ENCODE data around the gene CCDC157. TPM values are rescaled to one million over a fixed set of nuclear protein-coding genes. Genes with fewer than 3 reads are reported as not detected.
"Not testable (repeated sequence)": the region's sequence is repeated elsewhere in the genome, so short reads cannot be mapped to it uniquely, and the experiment has no call there.

Gene CCDC157
- total RNA-seq, 1 experiment from 2014 or later: 0.82 TPM

DNA sequence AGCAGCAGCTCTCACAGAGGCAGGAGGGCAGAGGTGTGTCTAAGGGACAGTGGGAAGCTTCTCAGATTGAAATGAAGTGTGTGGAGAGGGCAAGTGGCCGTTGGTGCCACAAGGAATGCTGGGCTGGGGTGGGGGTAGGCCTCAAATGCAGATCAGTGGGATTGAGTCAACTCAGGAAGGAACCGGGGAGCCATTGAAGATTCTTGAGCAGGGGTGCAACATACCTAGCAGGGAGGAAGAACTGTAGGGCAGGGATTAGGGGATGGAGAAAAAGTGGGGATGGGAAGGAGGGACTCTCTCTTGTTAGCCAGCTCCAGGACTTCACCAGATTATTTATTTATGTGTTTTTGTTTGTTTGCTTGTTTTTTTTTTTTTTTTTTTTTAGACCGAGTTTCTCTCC, 37.1 kb downstream of the CCDC157 start:
- Histone ChIP-seq H3K9ac (ENCODE audit: low read length) (no peak overlapping the region), H2AFZ (ENCODE audit: low read length) (peak overlapping the region; percentile 66; the same call in 1 of the 2 replicates), H3K27me3 (ENCODE audit: low read length) (no peaks in the 10 kb centered on the region), H3K9me2 (replicated peaks; ENCODE audit: insufficient read depth, low read length) (no peaks in the 10 kb centered on the region), H3K36me3 (ENCODE audit: insufficient read depth, low read length) (no peaks in the 10 kb centered on the region), H4K20me1 (ENCODE audit: insufficient read depth, low read depth, low read length) (no peaks in the 10 kb centered on the region), H3K4me1 (ENCODE audit: low read length) (peaks cover 53% of the 10 kb centered on the region), H3K4me2 (ENCODE audit: low read depth, low read length, poor library complexity, severe bottlenecking) (no peak overlapping the region), H3K9me3 (ENCODE audit: low read length) (no peaks in the 10 kb centered on the region), H3K27ac (ENCODE audit: low read length) (peak overlapping the region; percentile 90), H3K79me2 (ENCODE audit: low read length) (peaks cover 19% of the 10 kb centered on the region), H3K4me3 (ENCODE audit: low read length) (no peak overlapping the region)
- DNase-seq: no peak

DNA sequence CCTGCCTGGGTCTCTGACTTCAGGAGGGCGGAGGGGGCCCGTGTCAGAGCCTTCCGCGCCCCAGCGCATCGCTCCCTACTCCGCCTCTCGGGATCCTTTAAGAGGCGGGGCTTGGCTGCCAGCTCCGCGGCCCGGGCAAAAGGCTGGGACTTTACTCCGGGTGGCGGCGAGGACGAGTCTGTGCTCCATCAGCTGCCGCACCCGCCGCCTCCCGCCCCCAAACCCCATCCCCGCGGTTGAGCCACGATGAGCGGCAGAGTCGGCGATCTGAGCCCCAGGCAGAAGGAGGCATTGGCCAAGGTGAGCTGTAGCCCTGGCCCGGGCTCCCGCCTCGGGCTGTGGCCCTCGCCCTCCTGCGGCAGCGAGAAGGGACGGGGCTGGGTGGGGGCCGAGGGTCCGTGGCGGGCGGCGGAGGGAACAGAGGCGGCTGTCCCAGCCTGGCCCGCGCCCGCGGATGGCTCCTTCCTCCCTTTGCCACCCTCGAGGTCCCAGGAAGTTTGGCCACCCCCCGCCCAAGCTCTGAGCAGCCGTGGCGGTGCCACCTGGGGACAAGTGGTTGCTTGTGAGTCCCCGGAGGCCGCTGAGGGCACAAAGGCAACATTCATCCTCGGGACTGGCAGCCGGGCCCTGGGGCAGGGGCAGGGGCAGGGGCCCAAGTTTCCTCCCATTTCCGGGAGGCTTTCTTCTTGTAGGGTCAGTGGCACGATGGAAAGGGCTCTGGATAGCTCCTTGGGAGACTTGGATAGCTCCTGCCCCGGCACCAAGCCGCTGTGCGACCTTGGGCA, 40.3 kb downstream of the CCDC157 start, which contains the start of gene SEC14L2:
Gene SEC14L2 (plus strand): TSS at position 148 of the 785 bp plus-strand sequence. CDS start 99 bp downstream, at position 247.
- no peaks in the 10 kb centered on the region for H4K20me1 ChIP-seq (ENCODE audit: insufficient read depth, low read depth, low read length)
- H3K27ac ChIP-seq (ENCODE audit: low read length): peak within 1 kb of the TSS; percentile 56
- H3K9ac ChIP-seq (ENCODE audit: low read length): peak within 1 kb of the TSS; percentile 73
- H3K4me2 ChIP-seq (ENCODE audit: low read depth, low read length, poor library complexity, severe bottlenecking): peak within 1 kb of the TSS; percentile 79
- no peaks in the 10 kb centered on the region for H3K27me3 ChIP-seq (ENCODE audit: low read length)
- H3K4me1 ChIP-seq (ENCODE audit: low read length): peaks cover 31% of the 10 kb centered on the region
- DNase-seq: peak; percentile 75
- H3K4me3 ChIP-seq (ENCODE audit: low read length): peak within 1 kb of the TSS; percentile 66
- peaks cover 24% of the 10 kb centered on the region for H3K79me2 ChIP-seq (ENCODE audit: low read length)
- no peak within 1 kb of the TSS for H2AFZ ChIP-seq (ENCODE audit: low read length)
- no peaks in the 10 kb centered on the region for H3K9me3 ChIP-seq (ENCODE audit: low read length)
- H3K36me3 ChIP-seq (ENCODE audit: insufficient read depth, low read length): 0 out of 2 replicates have a peak, but pooled peaks cover 4% of the 10 kb centered on the region
- no peaks in the 10 kb centered on the region for H3K9me2 ChIP-seq (replicated peaks; ENCODE audit: insufficient read depth, low read length)

- Histone ChIP-seq H3K9me2 (replicated peaks; ENCODE audit: insufficient read depth, low read length) (no peaks in the 10 kb centered on the region), H3K4me3 (ENCODE audit: low read length) (peak overlapping the region; percentile 66), H3K9me3 (ENCODE audit: low read length) (no peaks in the 10 kb centered on the region), H3K4me1 (ENCODE audit: low read length) (peaks cover 22% of the 10 kb centered on the region), H3K79me2 (ENCODE audit: low read length) (peaks cover 24% of the 10 kb centered on the region), H3K27me3 (ENCODE audit: low read length) (no peaks in the 10 kb centered on the region), H3K36me3 (ENCODE audit: insufficient read depth, low read length) (0 out of 2 replicates have a peak, but pooled peaks cover 4% of the 10 kb centered on the region), H3K27ac (ENCODE audit: low read length) (peak overlapping the region; percentile 56), H4K20me1 (ENCODE audit: insufficient read depth, low read depth, low read length) (no peaks in the 10 kb centered on the region), H3K4me2 (ENCODE audit: low read depth, low read length, poor library complexity, severe bottlenecking) (peak overlapping the region; percentile 79), H3K9ac (ENCODE audit: low read length) (peak overlapping the region; percentile 73), H2AFZ (ENCODE audit: low read length) (no peak overlapping the region)
- DNase-seq: no peak
Measured at GRCh38 chr22:30397656-30398635, 41.1 kb downstream of the CCDC157 start.

DNA sequence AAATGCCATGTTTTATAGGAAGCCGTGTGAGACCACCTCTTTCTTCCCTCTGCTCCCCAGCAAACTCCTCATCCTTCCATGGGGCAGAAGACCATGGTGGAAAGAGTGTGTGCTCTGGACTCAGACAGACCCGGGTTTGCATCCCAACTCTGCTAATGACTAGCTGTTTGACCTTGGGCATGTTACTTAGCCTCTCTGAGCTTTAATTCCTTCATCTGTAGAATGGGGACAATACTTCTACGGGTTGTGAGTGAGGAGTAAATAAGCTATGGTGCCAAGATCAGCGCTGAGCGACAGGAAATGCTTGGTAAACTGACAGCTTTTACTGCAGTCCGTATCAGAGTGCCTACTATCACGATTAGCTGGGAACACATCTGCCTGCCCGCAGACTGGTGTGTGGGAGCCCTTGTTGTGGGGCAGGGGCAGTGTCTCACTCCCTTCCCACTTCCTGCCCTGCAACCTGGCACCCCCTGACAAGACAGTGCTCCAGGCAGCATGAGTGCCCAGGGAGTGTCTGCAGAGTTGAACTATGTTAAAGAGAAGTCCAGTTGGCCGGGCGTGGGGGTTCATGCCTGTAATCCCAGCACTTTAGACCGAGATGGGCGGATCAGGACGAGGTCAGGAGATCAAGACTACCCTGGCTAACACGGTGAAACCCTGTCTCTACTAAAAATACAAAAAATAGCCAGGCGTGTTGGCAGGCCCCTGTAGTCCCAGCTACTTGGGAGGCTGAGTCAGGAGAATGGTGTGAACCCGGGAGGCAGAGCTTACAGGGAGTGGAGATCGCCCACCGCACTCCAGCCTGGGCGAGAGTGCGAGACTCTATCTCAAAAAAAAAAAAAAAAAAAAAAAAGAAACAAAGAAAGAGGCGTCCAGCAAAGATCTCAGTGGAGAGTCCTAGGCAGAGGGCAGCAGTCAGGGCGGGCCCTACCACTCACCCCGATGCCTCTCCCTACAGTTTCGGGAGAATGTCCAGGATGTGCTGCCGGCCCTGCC, 42.2 kb downstream of the CCDC157 start:
- Histone ChIP-seq H3K4me3 (ENCODE audit: low read length) (peak overlapping the region; percentile 66; the same call in 1 of the 2 replicates), H3K4me2 (ENCODE audit: low read depth, low read length, poor library complexity, severe bottlenecking) (no peak overlapping the region), H3K4me1 (ENCODE audit: low read length) (peaks cover 14% of the 10 kb centered on the region), H3K27ac (ENCODE audit: low read length) (no peak overlapping the region), H3K9me3 (ENCODE audit: low read length) (no peaks in the 10 kb centered on the region), H3K9me2 (replicated peaks; ENCODE audit: insufficient read depth, low read length) (no peaks in the 10 kb centered on the region), H2AFZ (ENCODE audit: low read length) (no peak overlapping the region), H3K27me3 (ENCODE audit: low read length) (no peaks in the 10 kb centered on the region), H3K36me3 (ENCODE audit: insufficient read depth, low read length) (0 out of 2 replicates have a peak, but pooled peaks cover 4% of the 10 kb centered on the region), H3K79me2 (ENCODE audit: low read length) (peaks cover 24% of the 10 kb centered on the region), H3K9ac (ENCODE audit: low read length) (no peak overlapping the region), H4K20me1 (ENCODE audit: insufficient read depth, low read depth, low read length) (no peaks in the 10 kb centered on the region)
- DNase-seq: no peak

GRCh38 chr22:30399718-30400117, 42.9 kb downstream of the CCDC157 start:
- Histone ChIP-seq H3K27ac (ENCODE audit: low read length) (no peak overlapping the region), H3K79me2 (ENCODE audit: low read length) (peaks cover 24% of the 10 kb centered on the region), H3K36me3 (ENCODE audit: insufficient read depth, low read length) (0 out of 2 replicates have a peak, but pooled peaks cover 4% of the 10 kb centered on the region)

DNA sequence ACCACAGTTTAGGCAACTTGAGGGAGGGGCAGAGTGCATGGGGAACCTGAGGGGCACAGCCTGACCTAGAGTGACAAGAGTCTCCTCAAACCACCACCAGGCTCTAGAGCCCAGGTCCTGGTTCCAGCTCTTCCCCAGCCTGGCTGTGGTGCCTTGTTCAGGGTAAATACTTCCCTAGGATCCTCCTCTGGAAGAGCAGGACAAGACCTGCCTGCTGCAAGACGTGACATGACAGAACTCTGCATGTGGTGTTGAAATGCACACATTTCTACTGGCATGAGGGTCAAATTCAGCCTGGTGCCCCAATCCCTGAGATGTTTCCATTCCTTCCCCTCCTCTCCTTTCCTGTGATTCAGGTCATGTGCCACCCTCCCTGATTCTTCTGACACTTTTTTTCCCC, 43.4 kb downstream of the CCDC157 start:
- Histone ChIP-seq H2AFZ (ENCODE audit: low read length) (no peak overlapping the region), H3K27ac (ENCODE audit: low read length) (no peak overlapping the region), H3K4me2 (ENCODE audit: low read depth, low read length, poor library complexity, severe bottlenecking) (no peak overlapping the region), H3K9me2 (replicated peaks; ENCODE audit: insufficient read depth, low read length) (no peaks in the 10 kb centered on the region), H3K4me1 (ENCODE audit: low read length) (peaks cover 14% of the 10 kb centered on the region), H3K4me3 (ENCODE audit: low read length) (no peak overlapping the region), H3K36me3 (ENCODE audit: insufficient read depth, low read length) (0 out of 2 replicates have a peak, but pooled peaks cover 4% of the 10 kb centered on the region), H4K20me1 (ENCODE audit: insufficient read depth, low read depth, low read length) (no peaks in the 10 kb centered on the region), H3K27me3 (ENCODE audit: low read length) (no peaks in the 10 kb centered on the region), H3K9me3 (ENCODE audit: low read length) (no peaks in the 10 kb centered on the region), H3K79me2 (ENCODE audit: low read length) (peaks cover 24% of the 10 kb centered on the region), H3K9ac (ENCODE audit: low read length) (no peak overlapping the region)
- DNase-seq: no peak

More at GRCh38 chr22:30399718-30400117, 42.9 kb downstream of the CCDC157 start:
- DNase-seq: no peak
- Histone ChIP-seq H3K9me2 (replicated peaks; ENCODE audit: insufficient read depth, low read length) (no peaks in the 10 kb centered on the region), H2AFZ (ENCODE audit: low read length) (no peak overlapping the region), H3K9me3 (ENCODE audit: low read length) (no peaks in the 10 kb centered on the region), H3K4me3 (ENCODE audit: low read length) (no peak overlapping the region), H3K4me2 (ENCODE audit: low read depth, low read length, poor library complexity, severe bottlenecking) (no peak overlapping the region), H3K9ac (ENCODE audit: low read length) (no peak overlapping the region), H3K27me3 (ENCODE audit: low read length) (no peaks in the 10 kb centered on the region), H3K4me1 (ENCODE audit: low read length) (peaks cover 14% of the 10 kb centered on the region), H4K20me1 (ENCODE audit: insufficient read depth, low read depth, low read length) (no peaks in the 10 kb centered on the region)

DNA sequence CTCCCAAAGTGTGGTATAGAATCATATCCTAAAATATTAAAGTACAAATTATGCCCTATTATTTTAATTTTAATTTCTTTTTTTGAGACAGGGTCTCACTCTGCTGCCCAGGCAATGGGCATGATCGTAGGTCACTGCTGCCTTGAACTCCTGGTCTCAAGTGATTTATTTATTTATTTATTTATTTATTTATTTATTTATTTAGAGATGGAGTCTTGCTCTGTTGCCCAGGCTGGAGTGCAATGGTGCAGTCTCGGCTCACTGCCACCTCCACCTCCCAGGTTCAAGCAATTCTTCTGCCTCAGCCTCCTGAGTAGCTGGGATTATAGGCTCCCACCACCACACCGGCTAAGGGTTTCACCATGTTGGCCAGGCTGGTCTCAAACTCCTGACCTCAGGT, 44.2 kb downstream of the CCDC157 start:
- not testable (repeated sequence) for H2AFZ ChIP-seq (ENCODE audit: low read length); H3K4me2 ChIP-seq (ENCODE audit: low read depth, low read length, poor library complexity, severe bottlenecking); H3K9me2 ChIP-seq (replicated peaks; ENCODE audit: insufficient read depth, low read length); H3K27me3 ChIP-seq (ENCODE audit: low read length); H3K9ac ChIP-seq (ENCODE audit: low read length); H3K4me3 ChIP-seq (ENCODE audit: low read length); H3K27ac ChIP-seq (ENCODE audit: low read length); H3K9me3 ChIP-seq (ENCODE audit: low read length); H3K36me3 ChIP-seq (ENCODE audit: insufficient read depth, low read length); H4K20me1 ChIP-seq (ENCODE audit: insufficient read depth, low read depth, low read length); DNase-seq
- peaks cover 14% of the 10 kb centered on the region for H3K4me1 ChIP-seq (ENCODE audit: low read length)
- H3K79me2 ChIP-seq (ENCODE audit: low read length): peaks cover 24% of the 10 kb centered on the region

All from Karpas-422 (cell line).